Ureter (tissue), 1 donor: ENCODE measurements around the gene PIBF1. TPM values are rescaled to one million over a fixed set of nuclear protein-coding genes. Genes with fewer than 3 reads are reported as not detected.
"Not testable (repeated sequence)": the region's sequence is repeated elsewhere in the genome, so short reads cannot be mapped to it uniquely, and the experiment has no call there.

Experiments
- DNase-seq: peaks from one replicate; pipeline ENCODE4 v3.0.0-alpha.2; 2020; ENCODE audit warnings: low spot score
- total RNA-seq: library from RNA; stranded (reverse); gene quantifications from one replicate; pipeline ENCODE4 v1.2.4, GENCODE V29; 2023
- donor health status: DM: yes; HTN: yes; CAD: no.

The PIBF1 gene
- total RNA-seq, 1 donor from 2014 or later = 36.4 TPM

DNA sequence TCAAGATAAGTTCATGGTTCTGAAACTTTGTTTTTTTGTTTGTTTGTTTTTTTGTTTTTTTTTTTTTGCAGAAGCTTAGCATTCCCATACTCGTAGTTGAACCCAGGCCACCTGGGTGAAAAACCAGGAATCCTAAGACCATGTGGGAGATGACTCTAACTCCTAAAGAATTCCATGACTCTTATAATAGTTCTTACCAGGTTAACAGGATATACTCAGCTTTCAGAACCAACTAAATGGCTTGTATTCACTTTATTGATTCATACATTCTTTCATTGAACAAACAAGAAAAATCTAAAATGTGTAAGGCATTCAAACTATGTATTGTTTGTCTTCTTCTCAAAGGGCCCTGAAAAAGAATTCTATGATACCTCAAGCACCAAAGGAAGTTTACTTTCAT, 236.4 kb downstream of the PIBF1 start:
- DNase-seq = no peak

DNA sequence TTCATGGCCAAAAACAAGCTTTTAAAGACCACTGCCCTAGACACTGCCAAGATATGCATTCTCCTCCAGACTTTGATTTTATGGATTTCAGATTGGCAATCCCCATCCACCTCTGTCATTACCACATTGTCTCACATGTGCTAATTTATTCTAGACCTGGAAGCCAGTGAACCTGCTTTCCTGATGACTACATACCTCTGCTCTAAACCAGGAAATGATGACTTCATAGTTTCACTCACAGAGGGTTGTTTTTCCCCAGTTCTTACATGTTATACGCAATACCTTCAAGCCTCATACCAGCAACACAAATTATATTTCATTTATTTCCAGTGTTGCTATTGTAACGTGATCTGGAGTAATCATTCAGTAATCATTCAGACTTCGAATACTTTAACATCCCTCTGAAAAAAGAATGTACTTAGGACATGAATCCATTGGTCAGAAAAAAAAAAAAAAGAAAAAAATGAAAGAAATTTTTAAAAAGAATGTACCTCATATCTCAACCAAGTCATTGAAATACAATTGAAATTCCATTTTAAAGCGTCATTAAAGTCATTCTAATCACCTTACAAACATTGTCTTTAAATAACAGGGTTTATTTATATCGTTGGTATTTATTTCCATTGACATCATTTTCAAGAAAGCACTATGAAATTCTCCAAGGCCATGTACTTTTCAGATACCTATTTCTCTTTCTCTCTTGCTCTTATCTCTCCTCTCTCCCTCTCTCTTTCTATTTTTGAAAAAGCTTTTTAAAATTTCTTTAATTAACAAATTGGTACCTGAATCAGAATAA, 243.5 kb downstream of the PIBF1 start:
- DNase-seq = no peak

DNA sequence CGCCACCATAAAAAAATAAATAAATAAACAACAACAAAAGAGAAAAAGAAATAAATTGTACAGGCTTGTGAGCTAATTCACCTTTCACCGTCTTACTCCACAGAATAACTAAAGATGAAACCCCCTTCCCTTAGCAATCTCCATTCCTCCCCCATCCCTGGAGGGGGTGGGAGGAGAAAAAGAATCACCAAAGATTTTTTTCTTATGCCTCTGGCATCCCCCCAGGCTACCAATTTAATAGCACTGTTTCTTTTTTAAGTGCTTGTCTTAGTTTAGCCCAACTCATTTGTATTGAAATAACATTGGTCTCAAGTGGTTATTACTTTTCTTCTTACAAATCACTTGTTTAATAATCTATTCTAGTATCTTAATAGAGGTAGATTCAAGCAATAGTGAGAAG, 253.0 kb downstream of the PIBF1 start:
- no peak for DNase-seq

DNA sequence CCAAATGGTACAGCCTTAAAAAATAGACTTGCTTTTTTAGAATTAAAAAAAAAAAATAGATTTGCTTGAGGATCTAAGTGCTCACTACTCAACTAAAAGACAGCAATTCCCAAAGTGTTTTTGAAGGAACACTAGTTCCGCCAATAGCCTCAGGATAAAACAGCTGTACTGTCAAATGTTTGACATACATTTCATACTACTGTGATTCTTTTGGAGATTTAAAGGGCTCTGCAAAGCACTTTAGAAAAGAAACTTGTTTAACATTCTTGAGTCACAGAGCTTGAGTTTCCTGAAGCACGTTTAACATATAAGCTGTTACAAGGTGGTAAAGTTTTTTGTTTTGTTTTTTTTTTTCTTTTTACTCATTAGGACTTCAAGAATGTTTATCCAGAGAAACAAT, 253.7 kb downstream of the PIBF1 start:
- no peak for DNase-seq

DNA sequence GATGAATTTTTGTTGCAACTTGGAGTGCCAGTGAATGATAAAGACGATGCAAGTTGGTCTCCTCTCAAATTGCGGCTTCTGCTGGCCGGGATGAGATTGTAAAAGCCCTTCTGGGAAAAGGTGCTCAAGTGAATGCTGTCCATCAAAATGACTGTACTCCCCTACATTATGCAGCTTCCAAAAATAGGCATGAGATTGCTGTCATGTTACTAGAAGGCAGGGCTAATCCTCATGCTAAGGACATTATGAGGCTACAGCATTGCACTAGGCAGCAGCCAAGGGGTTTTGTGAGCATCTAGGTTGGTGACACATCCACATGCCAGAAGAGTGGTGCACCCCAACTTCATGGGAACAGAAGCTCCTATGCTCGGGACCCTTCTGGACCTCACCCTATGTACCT, 254.6 kb downstream of the PIBF1 start:
- DNase-seq = no peak

DNA sequence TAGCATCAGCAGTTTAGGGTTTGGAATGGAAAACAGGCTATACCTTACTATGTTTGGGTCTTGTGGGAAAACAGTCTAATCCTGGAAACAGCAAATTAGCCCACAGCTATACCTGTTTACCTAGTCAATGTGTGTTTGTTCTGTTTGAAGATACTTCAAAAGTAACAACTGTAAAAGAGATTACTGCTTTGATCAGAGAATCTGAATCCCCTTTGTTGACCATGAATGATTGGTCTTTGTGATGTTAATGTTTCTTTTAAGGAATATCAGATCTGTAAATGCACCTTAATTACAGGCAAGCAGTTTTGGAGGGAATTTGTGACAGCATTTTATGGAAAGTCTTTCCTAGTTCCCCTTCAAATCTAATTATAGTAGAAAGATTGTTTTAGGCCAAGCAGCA, 256.1 kb downstream of the PIBF1 start:
- no peak for DNase-seq

DNA sequence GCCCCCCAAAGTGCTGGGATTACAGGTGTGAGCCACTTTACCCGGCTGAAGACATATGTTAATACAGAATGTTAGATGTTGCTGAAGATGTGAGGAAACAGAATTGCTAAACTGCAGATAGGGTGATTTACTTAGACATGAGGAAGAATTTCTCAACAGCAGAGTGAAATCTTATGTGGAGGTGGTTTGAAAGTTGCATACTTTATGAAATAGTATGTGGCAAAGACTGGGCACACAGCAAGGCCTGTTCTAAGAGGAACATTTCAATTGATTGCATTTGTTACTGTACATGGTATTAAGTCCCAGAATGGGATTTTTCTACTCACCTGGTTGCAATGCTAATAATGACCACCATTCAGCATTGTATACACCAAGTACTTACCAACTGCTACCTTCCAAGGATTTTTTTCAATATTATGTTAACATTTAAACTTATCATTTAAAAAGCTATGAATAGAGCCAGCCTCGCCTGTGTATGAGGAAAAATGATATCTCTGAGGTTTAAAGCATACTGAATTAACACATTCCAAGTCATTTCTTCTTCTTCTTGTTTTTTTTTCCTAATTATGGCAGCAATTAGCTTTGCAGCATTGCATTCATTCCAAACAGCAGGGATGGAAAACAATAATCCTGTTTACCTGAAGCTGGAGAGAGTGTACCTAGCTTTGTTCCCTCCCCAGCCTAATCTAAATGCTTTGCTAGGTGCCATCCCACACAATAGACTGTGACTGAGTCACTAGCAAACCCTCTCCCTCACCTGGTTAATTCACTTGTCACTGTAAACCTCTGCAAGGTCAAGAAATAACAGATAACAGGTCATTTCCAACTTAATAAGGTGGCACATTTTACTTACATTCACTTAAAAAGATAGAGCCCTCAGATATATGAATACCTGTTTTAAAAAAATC, 257.5 kb downstream of the PIBF1 start:
- no peak for DNase-seq

DNA sequence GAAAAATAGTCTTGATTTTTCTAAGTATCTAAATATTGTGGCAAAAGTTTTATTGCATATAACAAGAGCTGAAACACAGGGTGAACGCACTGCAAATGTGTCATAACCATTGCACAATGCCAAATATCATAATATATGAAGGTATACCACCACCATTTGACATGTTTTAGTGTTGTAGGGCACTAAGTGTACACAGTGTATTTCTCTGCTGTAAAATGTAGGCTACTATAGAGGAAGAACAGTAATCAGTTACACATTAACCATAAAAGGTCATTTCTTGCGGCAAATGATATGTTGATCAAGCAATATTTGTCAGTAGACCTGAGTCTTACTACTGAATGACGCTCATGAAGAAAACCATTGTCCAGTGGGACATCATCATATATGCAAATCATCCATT, 258.6 kb downstream of the PIBF1 start:
- DNase-seq = no peak

DNA sequence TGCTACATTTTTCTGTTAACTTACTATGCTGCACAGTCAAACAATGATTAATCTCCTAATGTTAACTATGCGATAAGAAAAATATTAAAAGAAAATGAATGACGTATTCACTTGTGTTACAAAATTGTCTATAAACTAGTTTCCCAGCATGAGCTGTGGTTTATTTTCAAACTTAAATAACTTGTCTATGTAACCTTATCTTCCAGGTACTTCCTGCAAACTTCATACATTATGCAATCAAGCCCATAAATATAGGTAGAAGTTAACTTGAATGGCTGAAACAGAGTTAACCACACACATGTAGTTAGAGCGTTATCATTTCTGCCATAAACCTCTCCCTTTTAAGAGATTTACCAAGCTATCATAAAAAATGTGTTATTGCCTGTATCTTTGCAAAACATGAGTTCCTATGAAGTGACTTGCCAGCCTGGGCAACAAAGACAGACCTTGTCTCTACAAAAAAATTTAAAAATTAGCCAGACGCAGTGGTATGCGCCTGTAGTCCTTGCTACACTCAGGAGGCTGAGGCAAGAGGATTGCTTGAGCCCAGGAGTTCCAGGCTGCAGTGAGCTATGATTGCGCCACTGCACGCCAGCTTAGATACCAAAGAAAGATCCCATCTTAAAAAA, 259.1 kb downstream of the PIBF1 start:
- no peak for DNase-seq

DNA sequence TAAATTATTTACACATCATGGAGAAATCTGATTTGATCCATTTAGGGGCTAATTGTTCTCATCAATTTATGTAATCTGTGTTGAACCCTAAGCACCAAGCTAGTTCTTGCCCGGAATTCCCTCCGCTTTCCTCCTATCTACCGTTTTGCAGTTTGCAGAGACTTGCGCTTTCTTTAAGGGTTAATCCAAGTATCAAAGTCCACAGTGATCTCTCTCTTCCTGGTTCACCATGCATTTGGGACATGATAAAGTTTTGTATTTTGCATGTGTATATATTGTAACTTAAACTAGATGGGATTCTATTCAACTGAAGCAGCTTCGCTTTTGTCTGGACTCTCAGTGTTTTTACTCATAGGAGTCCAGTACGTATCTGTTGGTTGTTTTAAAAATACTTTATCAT, 263.1 kb downstream of the PIBF1 start:
- DNase-seq = no peak

DNA sequence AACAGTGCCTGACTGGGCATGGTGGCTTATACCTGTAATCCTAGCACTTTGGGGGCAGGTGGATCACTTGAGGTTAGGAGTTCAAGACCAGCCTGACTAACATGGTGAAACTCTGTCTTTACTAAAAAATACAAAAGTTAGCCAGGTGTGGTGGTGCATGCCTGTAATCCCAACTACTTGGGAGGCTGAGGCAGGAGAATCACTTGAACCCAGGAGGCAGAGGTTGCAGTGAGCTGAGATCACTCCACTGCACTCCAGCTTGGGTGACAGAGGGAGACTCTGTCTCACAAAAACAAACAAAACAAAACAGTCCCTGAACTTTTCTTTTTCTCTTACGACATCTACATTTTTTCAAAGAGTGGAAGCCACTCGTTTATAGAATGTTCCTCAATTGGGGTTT, 266.7 kb downstream of the PIBF1 start:
- not testable (repeated sequence) for DNase-seq

DNA sequence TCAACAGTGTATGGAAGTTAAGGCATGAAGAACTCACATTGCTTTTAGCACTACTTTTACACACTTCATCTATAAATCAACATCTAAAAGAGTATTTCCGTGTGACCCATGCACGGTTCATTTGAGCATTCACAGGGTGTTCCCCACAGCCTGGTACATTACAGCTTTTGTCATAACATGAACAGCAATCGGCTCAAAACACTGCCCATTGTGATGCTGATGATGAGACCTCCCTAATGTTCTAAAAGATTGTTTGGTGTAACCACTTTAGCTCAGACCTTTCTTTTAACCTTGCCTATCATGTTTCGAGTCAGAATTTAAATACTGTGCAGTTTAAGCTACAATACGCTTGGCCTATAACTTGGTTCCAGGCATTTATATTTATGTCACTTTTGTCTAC, 272.8 kb downstream of the PIBF1 start:
- DNase-seq = no peak

DNA sequence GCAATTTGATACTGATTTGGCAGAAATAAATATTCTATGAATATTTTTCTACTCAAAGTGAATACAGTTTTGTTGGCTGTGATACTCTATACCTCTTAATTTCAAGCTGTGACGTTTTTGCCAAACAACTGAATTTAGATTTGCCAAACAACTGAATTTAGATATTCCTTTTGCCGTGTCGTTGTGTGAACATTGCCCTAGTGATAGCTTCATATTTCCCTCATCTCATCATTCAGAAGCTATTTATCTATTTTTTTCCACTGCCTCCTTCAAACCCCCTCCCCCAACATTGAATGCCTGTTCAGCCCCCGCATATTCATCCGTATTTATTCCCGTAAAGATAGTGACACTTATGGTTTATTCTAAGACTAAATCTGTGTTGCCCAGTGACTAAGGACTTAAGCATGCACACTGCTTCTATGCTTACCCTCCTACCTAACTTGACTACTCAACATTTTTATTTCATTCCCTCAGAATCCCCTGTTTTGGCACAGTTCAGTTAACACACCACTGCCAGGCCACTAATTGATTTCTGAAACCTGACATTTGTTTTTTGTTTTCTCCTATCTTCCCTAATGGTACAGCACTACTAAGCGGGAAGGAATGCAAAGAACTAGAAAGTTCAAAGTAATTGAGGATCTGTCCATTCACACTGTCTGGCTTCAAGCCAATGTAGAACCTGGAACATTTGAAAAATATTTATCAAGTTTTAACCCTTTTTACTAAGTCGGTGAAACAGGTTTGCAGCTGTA, 274.1 kb downstream of the PIBF1 start:
- DNase-seq = no peak

DNA sequence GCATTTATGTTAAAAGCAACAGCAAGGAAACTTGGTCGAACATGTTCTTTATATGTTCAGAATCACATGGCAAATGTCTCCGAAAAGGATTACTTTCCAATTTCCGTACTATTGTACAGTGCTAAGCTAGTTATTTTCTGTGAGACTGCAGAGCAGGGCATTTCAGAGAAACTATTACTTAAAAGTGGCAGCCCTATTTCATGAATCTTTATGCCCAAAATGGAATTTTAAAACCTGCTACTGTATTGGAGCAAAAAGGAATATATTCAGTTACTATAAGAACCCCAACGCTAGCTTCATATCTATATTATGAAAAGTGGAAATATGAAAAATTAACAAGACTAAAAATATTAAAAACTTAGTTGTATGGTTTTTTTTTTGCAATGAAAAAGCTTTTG, 274.6 kb downstream of the PIBF1 start:
- DNase-seq = no peak

DNA sequence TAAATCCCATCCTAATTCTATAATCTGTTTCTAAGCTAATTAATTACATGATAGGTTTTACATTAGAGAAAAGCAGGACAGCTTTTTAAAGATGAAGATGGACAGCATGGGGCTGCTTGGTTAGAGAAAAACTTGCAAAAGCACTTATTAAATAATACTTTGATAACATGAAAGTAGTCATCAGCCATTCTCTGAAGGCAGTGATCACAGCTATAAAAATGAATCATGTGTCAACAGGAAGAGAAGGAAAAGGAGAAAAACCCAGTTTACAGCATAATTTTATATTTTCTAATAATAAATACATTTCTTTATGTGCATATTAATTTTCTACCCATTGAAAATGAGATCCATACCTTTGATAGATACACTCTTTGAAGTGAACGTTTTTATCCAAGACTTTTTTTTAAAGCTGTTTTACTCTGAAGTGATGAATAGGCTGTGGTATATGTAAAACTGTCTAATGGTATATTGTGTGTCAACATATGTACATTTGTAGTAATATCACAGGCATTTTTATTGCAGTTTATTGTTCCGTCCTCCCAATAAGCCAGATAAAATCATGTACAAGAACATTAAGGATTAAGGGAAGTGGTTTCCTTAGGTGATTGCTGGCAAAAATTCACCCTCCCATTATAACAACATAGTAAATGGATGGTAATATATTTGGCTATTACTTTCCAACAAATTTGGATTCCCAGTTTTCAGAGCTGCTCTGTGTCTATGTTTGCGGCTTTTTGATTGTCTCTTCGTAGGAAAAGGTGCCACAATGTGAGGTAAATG, 275.5 kb downstream of the PIBF1 start:
- no peak for DNase-seq

DNA sequence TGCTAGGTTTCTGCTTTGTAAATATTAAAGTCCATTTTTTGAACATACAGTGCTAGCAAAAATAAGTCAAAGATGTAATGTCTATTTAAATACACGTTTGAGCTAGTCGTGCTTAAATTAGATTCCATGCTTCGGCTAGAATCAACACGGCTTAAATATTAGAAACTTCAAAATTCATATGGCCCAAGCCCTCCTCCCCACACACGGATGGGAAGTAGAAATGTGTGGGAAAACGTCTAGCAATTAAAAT, 276.1 kb downstream of the PIBF1 start:
- DNase-seq = no peak

DNA sequence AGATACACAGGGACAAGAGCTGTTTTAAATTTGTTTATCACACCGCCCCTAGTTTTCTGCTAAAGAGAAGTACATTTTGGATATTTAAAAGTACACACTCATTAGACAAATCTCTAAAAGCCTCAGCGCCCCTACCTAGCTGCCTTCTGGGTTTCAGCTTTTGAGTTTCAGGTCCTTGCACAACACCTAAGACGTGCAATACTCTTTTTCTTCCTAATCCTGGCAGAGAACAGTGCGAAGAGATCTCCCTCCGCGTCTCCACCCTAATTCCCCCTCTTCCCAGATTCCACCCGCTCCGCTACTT, 276.5 kb downstream of the PIBF1 start:
- no peak for DNase-seq

DNA sequence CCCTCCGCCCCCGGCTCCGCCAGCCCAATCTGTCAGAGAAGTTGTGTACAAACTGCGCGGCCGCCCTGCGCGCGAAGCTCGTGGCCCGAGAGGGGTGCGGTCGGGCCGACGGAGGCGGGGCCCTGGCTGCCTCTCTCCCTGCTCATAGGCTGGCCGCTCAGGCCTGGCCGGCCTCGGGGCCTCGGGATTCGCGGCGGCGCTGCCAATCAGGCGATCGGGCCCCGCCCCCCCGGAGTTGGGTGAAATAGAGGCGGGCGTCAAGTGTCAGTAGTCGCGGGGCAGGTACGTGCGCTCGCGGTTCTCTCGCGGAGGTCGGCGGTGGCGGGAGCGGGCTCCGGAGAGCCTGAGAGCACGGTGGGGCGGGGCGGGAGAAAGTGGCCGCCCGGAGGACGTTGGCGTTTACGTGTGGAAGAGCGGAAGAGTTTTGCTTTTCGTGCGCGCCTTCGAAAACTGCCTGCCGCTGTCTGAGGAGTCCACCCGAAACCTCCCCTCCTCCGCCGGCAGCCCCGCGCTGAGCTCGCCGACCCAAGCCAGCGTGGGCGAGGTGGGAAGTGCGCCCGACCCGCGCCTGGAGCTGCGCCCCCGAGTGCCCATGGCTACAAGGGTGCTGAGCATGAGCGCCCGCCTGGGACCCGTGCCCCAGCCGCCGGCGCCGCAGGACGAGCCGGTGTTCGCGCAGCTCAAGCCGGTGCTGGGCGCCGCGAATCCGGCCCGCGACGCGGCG, 277.0 kb downstream of the PIBF1 start, which contains the start of gene KLF5:
Gene KLF5 (plus strand): TSS at position 270 of the 724 bp plus-strand sequence. CDS start 323 bp downstream, at position 593.
- peak; percentile 97 for DNase-seq

DNA sequence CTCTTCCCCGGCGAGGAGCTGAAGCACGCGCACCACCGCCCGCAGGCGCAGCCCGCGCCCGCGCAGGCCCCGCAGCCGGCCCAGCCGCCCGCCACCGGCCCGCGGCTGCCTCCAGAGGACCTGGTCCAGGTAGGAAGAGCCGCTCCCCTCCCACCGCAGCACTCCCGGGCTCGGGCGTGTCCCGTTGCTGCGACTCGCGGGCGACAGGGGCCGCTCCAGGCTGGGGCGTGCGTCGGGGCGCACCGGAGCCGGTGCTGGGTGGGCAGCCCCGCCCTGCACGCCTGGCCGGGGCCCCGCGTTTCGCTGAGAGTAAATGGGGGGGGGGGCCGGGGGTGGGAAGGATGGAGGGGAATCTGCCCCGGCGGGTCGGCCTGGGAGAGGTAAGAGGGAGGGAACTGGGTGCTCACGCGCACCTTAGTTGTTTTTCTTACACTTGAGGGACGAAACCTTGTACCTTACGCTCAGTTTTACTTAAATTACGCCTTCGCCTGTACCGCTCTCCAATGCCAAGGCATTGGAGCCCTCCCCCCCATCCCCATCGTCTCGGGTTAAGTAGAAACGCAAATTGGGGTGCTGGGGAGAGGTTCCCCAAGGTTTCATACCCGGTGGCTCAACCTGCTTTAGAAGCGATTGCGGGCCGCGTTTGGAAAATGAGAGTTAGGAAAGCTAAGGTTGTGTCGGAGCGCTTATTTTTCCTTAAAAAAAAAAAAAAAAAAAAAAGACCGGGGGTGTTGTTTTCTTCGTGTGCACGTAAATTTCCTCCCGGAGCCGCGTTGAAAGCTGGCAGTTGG, 277.7 kb downstream of the PIBF1 start:
- peak; percentile 58 for DNase-seq
